ENCODE results near the gene SARM1.
"Not testable (repeated sequence)": the region's sequence is repeated elsewhere in the genome, so short reads cannot be mapped to it uniquely, and the experiment has no call there.

Gene SARM1

GRCh38 chr17:28433721-28434120, 62.2 kb downstream of the SARM1 start:
- no peak for DNase-seq

- not testable (repeated sequence) for DNase-seq
These were observed 62.8 kb downstream of the SARM1 start for GRCh38 chr17:28434326-28434725.

DNA sequence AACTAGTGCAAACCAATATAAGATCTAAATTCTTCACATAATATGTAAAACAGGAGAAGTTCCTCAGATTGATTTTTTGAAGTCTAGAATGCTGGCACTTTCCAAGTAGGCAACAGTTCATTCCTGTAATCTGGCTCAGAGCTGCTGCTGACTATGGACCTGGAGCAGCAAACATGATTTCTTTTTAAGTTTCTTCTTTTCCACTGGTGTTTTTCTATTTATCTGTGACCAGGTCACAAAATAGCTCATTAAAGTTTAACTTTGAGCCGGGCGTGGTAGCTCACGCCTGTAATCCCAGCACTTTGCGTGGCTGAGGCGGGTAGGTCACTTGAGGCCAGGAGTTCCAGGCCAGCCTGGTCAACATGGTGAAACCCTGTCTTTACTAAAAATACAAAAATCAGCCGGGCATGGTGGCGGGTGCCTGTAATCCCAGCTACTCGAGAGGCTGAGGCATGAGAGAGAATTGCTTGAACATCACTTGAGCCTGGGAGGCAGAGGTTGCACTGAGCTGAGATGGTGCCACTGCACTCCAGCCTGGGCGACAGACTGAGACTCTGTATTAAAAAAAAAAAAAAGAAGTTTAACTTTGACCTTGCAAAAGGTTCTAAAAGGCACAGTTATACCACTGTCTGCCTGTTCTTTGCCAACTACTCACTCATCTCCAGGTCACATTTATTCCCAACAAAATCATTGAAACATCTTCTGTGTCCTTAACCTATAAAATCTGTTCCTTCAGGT, 72.6 kb downstream of the SARM1 start:
- DNase-seq: no peak

DNA sequence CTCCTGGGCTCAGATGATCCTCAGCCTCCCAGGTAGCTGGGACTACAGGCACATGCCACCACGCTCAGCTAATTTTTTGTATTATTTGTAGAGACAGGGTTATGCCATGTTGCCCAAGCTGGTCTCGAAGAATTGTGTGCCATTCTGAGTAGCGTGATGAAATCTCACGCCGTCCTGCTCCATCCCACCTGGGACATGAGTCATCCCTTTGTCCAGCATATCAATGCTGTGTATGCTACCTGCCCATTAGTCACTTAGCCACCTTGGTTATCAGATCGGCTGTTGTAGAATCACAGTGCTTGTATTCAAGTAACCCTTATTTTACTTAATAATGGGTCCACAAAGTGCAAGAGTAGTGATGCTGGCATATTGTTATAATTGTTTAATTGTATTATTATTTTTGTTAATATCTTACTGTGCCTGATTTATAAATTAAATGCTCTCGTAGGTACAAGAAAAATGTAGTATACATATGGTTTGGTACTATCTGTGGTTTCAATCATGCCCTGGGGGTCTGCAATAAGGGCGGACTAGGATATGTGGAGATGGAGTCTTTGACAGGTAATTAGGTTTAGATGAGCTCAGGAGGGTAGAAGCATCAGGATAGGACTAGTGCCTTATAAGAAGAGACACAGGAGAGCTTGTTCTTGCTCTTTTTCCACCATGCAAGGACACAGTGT, 75.4 kb downstream of the SARM1 start:
- no peak for DNase-seq

DNA sequence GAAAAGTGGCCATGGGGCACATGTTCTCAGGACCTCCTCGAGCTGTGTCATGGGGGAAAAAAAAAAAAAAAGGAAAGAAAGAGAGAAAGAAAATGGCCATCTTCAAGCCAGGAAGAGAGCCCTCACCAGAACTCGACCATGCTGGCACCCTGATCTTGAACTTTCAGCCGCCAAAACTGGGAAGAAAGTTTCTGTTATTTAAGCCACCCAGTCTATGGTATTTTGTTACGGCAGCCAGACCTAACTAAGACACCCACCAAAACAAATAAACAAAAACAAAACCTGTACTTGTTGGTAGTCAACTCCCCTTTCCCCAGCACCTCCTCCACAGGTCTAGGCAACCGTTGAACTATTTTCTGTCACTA, 75.9 kb downstream of the SARM1 start:
- DNase-seq: no peak

DNA sequence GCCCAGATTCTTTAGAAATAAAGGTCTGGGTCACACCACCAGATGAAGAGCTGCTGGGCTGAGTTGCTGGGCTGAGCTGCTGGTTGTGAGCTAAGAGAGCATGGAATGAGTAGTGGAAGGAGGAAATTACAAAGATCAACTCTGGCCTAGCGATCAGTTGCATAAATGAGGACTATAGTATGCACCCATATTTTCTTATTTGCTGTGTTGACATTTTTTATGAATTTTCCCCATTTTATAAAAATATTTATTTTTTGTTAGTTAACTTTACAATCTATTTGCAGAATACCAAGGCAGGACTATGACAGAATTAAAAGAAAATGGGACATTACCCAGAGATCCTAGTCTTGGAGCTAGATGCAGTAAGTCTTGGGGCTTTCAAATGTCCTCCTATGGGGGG, 78.4 kb downstream of the SARM1 start:
- DNase-seq: no peak
